Measurements from ENCODE around the gene LRTM2.

The LRTM2 gene

DNA sequence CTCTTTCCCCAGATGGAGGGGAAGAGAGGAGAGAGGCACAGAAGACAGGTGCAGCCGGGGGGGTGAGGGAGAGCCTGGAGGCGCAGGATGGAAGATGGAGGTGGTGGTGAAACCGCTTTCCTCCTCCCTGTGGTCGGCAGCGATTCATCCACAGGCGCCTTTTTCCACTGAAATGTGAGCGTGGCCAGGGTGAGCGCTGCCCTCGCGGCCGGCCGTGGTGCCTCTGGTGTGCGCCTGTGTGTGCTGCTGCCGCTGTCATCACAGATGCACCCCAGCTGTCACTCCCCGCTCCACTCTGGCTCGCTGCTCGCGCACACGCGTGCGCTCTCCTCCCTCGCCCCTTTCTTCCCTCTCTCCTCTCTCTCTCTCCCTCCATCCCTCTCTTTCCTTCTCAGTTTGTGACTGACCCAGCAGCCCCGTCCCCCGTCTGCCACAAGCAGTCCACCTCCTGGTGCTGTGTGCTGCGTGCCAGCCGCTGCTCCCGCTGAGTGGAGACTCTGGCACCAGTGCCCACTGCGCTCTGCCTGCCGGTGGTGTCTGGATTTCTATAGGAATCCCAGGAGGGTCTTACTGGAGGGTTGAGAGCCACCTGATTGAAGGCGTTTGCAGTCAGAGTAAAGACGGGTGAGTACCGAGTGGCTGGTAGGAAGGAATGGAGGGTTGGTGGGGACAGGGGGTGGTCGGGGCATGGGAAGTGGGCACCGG lies at the start of gene LRTM2:
Gene LRTM2, plus strand, starts transcription at position 375 of the 705 bp plus-strand sequence. CDS start 7,584 bp downstream, outside the sequence.
- DNase-seq, result no peak

DNA sequence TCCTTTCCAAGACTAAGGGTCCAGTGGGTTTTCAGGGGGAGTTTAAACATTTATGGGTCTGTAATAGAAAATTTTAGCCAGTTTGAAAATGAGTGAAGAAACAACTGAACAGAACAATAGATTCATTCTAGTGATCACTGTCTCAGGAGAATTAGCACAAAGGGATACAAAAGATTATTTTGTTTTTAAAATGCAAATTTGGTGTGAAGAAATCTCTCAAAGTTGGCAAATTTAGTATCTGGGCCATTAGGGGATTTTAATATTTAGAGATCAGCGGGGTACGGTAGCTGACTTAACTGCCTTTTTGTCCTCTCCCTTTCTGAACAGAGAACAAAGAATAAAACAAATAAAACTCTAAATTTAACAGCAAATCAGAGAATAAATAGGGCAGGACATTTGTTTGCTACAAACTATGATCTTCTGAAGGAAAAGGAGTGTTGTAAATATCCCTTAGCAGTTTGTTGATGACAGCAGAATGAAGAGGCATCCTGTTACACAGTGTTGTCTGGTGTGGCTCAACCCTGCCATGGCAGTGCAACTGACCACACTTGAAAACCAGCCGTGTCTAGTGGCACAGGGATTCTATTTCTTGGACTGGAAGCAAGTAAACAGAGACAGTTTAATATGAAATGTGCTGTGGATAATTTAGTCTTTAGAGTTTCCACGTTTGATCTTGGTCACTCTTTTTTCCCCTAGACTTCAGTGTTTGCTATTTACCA lies 46.3 kb upstream of the LRTM2 start:
- DNase-seq, result no peak

- no peak for DNase-seq
These were observed 44.0 kb upstream of the LRTM2 start for GRCh38 chr12:1776170-1776921.

DNA sequence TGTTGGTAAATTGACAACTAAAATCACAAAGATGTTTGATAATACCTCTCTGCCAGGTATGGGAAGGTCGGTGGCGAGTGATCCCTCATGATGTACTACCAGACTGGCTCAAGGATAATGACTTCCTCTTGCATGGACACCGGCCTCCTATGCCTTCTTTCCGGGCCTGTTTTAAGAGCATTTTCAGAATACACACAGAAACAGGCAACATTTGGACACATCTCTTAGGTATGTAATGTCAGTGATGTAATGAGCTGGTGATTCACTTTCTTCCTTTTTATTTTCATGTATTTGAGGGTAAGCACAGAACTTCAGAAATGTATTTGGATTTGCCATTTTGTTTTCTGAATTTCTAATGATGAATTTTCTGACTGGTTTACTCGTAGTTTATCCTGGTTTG lies 42.6 kb upstream of the LRTM2 start:
- DNase-seq, result no peak

DNA sequence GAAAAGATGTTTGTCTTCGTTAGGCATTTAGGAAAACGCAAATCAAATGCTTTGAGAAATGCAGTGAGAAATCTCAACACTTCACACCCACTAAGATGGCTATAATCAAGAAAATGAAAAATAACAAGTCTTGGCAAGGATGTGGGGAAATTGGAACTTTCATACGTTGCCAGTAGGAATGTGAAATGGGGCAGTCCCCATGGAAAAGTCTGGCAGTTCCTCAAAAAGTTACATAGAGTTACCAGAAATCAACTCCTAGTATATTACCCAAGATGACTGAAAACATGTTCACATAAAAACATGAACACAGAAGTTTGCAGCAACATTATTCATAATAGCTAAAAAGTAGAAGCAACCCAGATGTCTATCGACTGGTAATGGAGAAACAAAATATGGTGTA lies 41.5 kb upstream of the LRTM2 start:
- DNase-seq, result no peak

DNA sequence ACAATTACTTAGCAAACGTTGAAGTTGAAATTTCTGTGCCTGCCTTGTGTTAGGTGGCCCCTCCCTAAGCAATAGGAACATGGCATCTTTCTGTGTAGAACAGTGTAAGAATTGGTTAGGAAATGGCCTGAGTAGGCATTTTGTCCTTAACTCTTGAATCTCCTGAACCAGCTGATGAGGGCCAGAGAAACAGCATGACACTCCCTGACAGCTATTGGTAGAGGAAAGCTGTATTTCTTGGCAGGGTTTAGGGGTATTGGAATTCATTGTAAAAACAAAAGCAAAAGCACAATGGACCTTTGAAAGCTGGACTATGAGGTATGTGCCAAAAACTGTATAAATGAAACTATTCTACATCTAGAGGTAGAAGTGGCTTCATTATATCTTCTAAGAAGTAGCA lies 40.6 kb upstream of the LRTM2 start:
- DNase-seq, result no peak

- no peak for DNase-seq
These were observed 38.6 kb upstream of the LRTM2 start for GRCh38 chr12:1781772-1782171.

DNA sequence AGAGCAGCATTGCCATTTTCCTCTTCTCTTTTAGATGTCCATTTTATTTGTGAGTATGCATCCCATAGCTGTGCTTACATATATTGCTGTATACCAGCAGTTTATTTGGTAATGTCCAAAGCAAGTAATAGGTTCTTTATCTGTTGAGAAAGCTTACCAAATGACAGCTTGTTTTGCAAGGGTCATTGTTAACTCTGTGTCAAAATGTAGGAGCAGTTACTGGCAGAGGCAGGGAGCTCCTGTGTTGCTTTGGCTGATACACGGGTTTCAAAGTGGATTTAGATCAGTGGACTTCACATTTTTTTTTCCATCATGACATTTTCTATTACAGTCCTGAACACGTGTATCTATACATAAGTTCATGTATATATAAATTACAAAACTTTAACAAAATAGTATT lies 38.1 kb upstream of the LRTM2 start:
- no peak for DNase-seq

DNA sequence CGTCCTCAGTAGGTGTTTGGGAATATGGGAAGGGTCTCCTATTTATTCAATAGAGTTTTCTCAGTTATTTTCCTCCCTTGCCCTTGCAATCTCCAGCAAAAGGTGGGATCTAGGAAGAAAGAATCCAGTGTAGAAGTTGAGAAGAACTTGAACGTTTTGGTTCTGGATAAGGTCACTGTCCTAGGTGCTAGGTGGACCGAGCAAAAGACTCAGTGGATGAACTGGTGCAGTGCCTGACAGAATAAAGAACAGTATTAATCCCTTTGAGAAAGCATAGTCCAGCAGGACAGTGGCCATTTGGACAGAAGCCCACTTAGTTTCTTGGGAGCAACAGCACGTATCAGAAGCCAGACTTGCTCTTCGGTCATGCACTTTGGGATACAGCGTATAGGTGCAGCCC lies 32.7 kb upstream of the LRTM2 start:
- no peak for DNase-seq

- no peak for DNase-seq
These were observed 29.9 kb upstream of the LRTM2 start for GRCh38 chr12:1790444-1790843.

- no peak for DNase-seq
These were observed 29.1 kb upstream of the LRTM2 start for GRCh38 chr12:1791104-1791841.

- no peak for DNase-seq
These were observed 28.0 kb upstream of the LRTM2 start for GRCh38 chr12:1792406-1792805.

GRCh38 chr12:1793426-1794210 lies 26.7 kb upstream of the LRTM2 start:
- DNase-seq, result no peak

- no peak for DNase-seq
These were observed 25.8 kb upstream of the LRTM2 start for GRCh38 chr12:1794440-1795090.

DNA sequence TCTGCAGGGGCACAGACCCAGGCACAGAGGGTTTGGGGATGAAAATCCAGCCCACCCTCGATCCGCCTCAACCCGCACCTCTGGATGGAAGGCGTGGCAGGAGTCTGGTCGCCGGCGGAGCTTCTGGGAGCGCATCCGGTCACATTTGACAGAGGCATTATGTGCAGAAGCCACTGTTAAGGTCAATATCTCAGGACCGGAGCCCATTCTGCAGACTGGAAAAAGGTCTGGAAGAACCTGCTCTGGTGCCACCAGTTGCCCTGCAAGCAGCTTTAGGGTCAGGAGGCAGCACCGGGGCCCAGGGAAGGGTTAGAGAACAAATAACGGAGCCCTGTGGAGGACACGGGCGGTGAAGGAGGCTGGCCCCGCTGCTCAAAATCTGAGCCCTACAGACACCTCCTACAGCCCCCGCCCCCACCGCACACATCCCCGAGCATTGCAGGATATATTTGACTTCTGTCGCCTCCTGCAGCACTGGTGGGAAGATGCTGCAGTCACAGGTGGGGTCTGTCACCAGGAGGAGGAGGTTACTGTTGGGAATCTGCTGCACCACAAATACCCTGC lies 25.1 kb upstream of the LRTM2 start:
- no peak for DNase-seq

DNA sequence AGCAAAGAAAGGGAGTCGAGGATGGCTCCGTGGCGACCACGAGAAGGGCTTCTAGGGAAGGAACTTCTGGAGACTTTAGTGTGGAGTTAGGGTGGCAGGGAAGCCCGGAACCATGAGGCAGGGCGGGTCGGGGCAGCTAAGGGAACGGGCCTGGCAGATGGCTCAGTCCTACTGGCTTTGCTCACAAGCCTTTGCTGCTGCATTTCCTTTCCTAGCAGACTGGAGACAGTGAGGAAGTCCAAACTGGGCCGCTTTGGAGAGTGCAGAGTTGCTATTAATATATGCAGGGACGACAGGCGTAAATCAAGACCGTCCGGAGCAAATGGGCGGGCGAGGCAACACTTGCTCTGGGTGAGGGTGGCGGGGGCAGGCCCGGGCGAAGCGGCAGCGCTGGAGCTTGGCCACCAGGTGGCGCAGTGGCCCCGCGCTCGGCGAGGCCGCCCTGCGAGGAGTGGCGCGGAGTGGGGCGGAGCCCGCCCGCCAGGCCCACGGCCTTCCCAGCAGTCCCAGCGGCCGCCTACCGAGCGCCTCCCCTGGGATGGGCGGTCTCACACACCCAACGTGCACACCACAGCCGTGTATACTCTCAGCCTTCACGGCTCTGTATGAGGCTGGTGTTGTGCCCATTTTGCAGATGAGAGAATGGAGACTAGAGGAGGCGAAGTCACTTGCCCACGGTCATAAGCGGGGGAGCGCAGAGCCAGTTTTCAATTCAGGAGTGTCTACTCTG lies 24.4 kb upstream of the LRTM2 start:
- DNase-seq, result peak; percentile 96

DNA sequence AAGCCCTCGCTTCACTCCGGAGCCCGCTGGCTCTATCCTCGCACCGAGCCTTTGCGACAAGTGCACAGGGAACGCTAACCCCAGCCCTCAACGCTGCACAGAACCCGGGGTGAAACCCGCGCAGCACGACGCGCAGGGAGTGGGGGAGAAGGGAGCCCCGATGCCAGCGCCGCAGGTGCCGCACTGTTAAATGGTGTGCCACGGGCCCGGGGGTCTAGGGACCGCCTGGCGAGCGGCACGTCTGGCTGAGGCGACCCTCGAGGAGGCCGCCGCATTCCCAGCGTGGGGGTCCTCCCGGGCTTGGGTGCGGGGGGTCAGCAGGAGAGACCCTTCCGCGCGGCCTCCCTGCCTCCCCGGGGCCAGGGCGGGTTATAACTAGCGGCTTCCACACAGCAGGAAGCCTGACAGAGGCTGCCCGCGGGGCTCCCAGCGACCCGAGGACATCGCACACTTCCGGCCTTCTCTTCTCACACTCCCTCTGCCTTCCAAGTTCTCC lies 23.8 kb upstream of the LRTM2 start:
- DNase-seq, result peak; percentile 56

DNA sequence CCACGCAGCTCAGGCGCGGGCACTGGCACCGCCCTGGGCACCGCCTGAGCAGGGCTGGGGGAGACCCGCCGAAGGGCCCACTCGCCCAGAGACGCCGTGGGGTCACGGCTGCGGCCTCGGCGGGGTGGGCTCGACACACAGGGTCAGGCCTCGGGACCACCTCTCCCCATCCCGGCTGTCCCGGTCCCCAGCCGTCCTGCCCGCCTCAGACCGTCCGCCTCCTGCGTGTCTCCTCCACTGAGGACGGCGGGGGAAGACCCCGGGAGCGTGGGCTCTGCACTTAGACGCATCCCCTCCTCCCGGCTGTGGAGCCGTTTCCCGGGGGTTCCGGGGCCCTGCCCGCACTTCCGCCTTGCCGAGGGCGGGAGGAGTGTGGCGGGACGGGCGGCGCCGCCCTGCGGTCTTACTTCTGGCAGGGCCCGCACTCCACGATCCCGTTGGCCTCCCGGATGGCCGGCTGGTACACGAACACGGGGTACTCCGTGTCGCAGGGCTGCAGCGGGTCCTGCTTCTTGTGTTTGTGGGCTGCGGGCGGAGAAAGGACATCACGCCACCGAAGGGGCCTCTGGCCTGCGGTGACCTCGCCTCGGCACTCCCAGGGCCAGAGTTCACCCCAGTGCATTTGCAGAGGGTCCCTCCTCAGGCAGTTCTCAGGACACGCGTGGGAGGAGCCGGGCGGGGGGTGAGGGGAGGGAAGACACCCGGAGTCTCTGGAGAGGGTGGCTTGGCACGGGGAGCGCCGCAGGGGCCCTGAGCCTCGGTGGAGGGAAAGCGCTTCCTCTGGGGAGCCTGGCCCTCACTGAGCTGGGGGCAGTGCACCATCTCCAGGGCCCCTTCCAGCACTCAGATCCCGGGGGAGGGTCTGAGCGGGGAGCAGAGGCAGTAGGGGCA lies 23.1 kb upstream of the LRTM2 start:
- DNase-seq, result peak; percentile 65

DNA sequence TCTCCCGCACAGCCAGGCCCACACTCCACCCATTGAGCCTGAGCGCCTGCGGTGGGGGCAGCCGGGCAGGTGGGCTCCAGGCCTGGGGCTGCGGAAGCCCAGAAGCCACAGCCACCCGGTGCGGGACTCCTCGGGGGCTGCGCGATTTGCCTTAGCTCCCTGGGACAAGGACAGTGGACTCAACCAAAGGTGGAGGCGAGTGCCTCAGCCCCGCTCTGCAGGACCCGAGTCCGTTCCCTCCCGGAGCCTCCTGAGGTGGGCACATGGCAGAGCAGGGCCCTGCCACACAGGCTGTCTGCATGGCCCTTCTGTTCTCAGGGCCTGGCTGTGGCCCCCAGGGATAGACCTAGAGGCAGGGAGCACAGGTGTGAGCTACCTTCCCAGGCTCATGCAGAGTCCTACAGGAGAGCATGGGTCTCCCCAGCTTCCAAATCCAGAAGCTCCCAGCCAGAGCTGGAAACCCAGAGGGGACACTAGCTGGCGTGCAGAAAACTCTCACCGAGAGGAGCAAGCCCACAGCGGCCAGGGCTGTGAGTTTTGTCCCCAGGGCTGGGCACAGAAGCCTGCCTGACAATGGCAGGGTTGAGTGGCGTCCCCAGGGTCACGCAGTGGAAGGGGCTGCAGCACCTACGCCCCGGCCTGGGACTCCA lies 22.2 kb upstream of the LRTM2 start:
- no peak for DNase-seq

Data from activated CD4-positive, CD25-positive, alpha-beta regulatory T cell treated with anti-CD3 and anti-CD28 coated beads, Interleukin-2, amount 50 U/mL, for 72 hours (primary cell).